HL-60 (cell line): ENCODE measurements around the gene TFF2.

Source experiments
- CTCF ChIP-seq: IDR thresholded peaks from one replicate; pipeline ENCODE4 v1.5.1; 2011; ENCODE audit warnings: low read length, control low read depth, inconsistent platforms; ENCODE audit not compliant: insufficient read depth
- GABPA ChIP-seq: IDR thresholded peaks from 2 replicates; pipeline ENCODE4 v1.6.1; 2012; ENCODE audit warnings: low read depth
- POLR2AphosphoS5 ChIP-seq: IDR thresholded peaks from 2 replicates; pipeline ENCODE4 v1.6.1; 2012; ENCODE audit warnings: low read depth
- REST ChIP-seq: IDR thresholded peaks from 2 replicates; pipeline ENCODE4 v1.6.1; 2012; ENCODE audit warnings: low read depth; ENCODE audit not compliant: insufficient replicate concordance

- TF ChIP-seq CTCF = no peak
- no peak for TF ChIP-seq POLR2AphosphoS5
- no peak for TF ChIP-seq REST
- TF ChIP-seq GABPA = no peak
Observed at GRCh38 chr21:42310411-42311001, 40.3 kb downstream of the TFF2 start.
